ENCODE data around the gene MAP3K13. TPM values are rescaled to one million over a fixed set of nuclear protein-coding genes. Genes with fewer than 3 reads are reported as not detected.

MAP3K13 gene
- total and polyA plus RNA-seq, 2 of the 13 experiments (the other 11 are each of a cell fraction or from before 2014, with no cell fraction given) = 24.2 to 26.5 TPM

DNA sequence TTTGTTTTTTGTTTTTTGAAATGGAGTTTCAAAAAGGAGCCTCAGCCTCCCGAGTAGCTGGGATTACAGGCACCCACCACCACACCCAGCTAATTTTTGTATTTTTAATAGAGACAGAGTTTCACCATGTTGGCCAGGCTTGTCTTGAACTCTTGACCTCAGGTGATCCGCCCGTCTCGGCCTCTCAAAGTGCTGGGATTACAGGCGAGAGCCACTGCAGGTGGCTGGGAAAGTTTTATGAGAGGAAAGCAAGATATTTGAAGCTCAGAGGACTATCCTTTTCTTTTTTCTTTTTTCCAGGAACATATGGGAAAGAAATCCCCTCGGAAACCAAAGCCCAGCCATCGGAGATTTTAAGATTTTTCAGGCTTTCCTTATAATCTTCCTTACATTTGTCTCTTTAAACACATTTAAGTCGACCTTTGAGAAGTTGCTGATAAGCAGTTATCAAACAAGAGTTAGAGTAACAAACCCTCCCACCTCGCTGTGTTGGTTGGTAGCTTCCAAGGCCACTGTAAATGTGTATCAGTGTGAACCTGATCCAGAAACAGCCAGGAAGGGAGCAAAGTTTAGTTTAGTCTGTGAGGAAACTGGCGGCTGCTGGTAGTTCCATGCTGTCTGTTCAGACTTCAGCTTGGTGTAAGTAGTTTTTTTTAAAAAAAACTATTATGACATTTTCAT, 34.5 kb upstream of the MAP3K13 start (continued):
- no peak for TF ChIP-seq SNAPC4 (CRISPR knock-in tag; IDR thresholded peaks at IDR 0.05)
- no peak for TF ChIP-seq PTBP1 (IDR thresholded peaks at IDR 0.05; ENCODE audit: low read depth, low read length, poor library complexity, severe bottlenecking)
- TF ChIP-seq, protein P1, sequence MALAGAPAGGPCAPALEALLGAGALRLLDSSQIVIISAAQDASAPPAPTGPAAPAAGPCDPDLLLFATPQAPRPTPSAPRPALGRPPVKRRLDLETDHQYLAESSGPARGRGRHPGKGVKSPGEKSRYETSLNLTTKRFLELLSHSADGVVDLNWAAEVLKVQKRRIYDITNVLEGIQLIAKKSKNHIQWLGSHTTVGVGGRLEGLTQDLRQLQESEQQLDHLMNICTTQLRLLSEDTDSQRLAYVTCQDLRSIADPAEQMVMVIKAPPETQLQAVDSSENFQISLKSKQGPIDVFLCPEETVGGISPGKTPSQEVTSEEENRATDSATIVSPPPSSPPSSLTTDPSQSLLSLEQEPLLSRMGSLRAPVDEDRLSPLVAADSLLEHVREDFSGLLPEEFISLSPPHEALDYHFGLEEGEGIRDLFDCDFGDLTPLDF (CRISPR knock-in tag; IDR thresholded peaks at IDR 0.05) = peak; percentile 3; the same call in 1 of the 2 replicates
- 0 out of 2 replicates have a peak, but pooled peaks have one; percentile 4 for TF ChIP-seq SP140L (CRISPR knock-in tag; IDR thresholded peaks at IDR 0.05; ENCODE audit: borderline replicate concordance)
- TF ChIP-seq, protein P2, sequence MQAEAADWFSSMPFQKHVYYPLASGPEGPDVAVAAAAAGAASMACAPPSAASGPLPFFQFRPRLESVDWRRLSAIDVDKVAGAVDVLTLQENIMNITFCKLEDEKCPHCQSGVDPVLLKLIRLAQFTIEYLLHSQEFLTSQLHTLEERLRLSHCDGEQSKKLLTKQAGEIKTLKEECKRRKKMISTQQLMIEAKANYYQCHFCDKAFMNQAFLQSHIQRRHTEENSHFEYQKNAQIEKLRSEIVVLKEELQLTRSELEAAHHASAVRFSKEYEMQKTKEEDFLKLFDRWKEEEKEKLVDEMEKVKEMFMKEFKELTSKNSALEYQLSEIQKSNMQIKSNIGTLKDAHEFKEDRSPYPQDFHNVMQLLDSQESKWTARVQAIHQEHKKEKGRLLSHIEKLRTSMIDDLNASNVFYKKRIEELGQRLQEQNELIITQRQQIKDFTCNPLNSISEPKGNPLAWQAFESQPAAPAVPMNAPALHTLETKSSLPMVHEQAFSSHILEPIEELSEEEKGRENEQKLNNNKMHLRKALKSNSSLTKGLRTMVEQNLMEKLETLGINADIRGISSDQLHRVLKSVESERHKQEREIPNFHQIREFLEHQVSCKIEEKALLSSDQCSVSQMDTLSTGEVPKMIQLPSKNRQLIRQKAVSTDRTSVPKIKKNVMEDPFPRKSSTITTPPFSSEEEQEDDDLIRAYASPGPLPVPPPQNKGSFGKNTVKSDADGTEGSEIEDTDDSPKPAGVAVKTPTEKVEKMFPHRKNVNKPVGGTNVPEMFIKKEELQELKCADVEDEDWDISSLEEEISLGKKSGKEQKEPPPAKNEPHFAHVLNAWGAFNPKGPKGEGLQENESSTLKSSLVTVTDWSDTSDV (CRISPR knock-in tag; IDR thresholded peaks at IDR 0.05) = no peak
- TF ChIP-seq, protein P3, sequence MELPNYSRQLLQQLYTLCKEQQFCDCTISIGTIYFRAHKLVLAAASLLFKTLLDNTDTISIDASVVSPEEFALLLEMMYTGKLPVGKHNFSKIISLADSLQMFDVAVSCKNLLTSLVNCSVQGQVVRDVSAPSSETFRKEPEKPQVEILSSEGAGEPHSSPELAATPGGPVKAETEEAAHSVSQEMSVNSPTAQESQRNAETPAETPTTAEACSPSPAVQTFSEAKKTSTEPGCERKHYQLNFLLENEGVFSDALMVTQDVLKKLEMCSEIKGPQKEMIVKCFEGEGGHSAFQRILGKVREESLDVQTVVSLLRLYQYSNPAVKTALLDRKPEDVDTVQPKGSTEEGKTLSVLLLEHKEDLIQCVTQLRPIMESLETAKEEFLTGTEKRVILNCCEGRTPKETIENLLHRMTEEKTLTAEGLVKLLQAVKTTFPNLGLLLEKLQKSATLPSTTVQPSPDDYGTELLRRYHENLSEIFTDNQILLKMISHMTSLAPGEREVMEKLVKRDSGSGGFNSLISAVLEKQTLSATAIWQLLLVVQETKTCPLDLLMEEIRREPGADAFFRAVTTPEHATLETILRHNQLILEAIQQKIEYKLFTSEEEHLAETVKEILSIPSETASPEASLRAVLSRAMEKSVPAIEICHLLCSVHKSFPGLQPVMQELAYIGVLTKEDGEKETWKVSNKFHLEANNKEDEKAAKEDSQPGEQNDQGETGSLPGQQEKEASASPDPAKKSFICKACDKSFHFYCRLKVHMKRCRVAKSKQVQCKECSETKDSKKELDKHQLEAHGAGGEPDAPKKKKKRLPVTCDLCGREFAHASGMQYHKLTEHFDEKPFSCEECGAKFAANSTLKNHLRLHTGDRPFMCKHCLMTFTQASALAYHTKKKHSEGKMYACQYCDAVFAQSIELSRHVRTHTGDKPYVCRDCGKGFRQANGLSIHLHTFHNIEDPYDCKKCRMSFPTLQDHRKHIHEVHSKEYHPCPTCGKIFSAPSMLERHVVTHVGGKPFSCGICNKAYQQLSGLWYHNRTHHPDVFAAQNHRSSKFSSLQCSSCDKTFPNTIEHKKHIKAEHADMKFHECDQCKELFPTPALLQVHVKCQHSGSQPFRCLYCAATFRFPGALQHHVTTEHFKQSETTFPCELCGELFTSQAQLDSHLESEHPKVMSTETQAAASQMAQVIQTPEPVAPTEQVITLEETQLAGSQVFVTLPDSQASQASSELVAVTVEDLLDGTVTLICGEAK (IDR thresholded peaks at IDR 0.05) = no peak
- TF ChIP-seq, protein P3 (CRISPR knock-in tag; IDR thresholded peaks at IDR 0.05) = no peak
- TF ChIP-seq, protein P4, sequence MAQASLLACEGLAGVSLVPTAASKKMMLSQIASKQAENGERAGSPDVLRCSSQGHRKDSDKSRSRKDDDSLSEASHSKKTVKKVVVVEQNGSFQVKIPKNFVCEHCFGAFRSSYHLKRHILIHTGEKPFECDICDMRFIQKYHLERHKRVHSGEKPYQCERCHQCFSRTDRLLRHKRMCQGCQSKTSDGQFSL (CRISPR knock-in tag; IDR thresholded peaks at IDR 0.05) = no peak

Measured in HepG2 (cell line).